Gastroesophageal sphincter (tissue), 4 donors: Measurements from ENCODE around the gene TAC3. TPM values are rescaled to one million over a fixed set of nuclear protein-coding genes. Genes with fewer than 3 reads are reported as not detected.

Experiments used
- ATAC-seq: fragments of 150-250 bp; one replicate; pipeline ENCODE4 v1.9.1; 2016; ENCODE audit warnings: mild to moderate bottlenecking, moderate library complexity
- H3K27ac ChIP-seq, 4 donors: fragments of 200-600 bp; sonication (generic) in 3 of 4; 1 replicate in 3 of 4; 2 replicates in 1 of 4; pipeline ENCODE4 v1.5.1; 2016 to 2019
- H3K27me3 ChIP-seq: fragments of 200-600 bp; sonication (generic); one replicate; pipeline ENCODE4 v1.5.1; 2019
- H3K36me3 ChIP-seq, 2 donors: fragments of 200-600 bp; sonication (generic); one replicate each; pipeline ENCODE4 v1.5.1; 2019; ENCODE audit warnings: control low read depth in 1 of 2
- H3K4me1 ChIP-seq, 3 donors: fragments of 200-600 bp; sonication (generic); 1 replicate in 2 of 3; 2 replicates in 1 of 3; pipeline ENCODE4 v1.5.1; 2016 to 2019; ENCODE audit warnings: control low read depth in 2 of 3
- H3K4me3 ChIP-seq, 2 donors: fragments of 200-600 bp; sonication (generic); one replicate each; pipeline ENCODE4 v1.5.1; 2019; ENCODE audit warnings: mild to moderate bottlenecking in 1 of 2, moderate library complexity in 1 of 2
- H3K9me3 ChIP-seq, 3 donors: fragments of 200-600 bp; sonication (generic); one replicate each; pipeline ENCODE4 v1.5.1; 2017 to 2019; ENCODE audit warnings: control low read depth in 2 of 3
- CTCF ChIP-seq, 4 experiments: fragments of 200-600 bp in 2 of 4; fragments of 450-650 bp in 2 of 4; sonication (generic) in 1 of 4; IDR thresholded peaks; one replicate each; pipeline ENCODE4 v1.5.1; 2017 to 2019; ENCODE audit warnings: antibody characterized with exemption in 4 of 4, mild to moderate bottlenecking in 2 of 4, moderate library complexity in 2 of 4
- EP300 ChIP-seq: sonication (generic); formaldehyde crosslinking; IDR thresholded peaks from one replicate; pipeline ENCODE4 v1.6.1; 2017; ENCODE audit warnings: antibody characterized with exemption, mild to moderate bottlenecking
- POLR2A ChIP-seq, 2 donors: fragments of 450-650 bp; IDR thresholded peaks; one replicate each; pipeline ENCODE4 v1.6.1; 2017; ENCODE audit warnings: antibody characterized with exemption in 2 of 2, mild to moderate bottlenecking in 2 of 2, moderate library complexity in 1 of 2
- POLR2AphosphoS5 ChIP-seq: sonication (generic); formaldehyde crosslinking; IDR thresholded peaks from one replicate; pipeline ENCODE4 v1.6.1; 2017; ENCODE audit warnings: antibody characterized with exemption
- WGBS, 2 donors: methylation state at CpG; one replicate each; pipeline ENCODE4 v1.1.5; 2018; ENCODE audit warnings: low coverage in 1 of 2; 5-methylcytosine and 5-hydroxymethylcytosine counted together
- total RNA-seq, 4 donors: library from RNA; depleted of rRNA; stranded (reverse); fragments of >200 nt; gene quantifications; one replicate each; pipeline ENCODE4 v1.1.0, GENCODE V29; 2016

The TAC3 gene
- total RNA-seq, 4 donors from 2014 or later, result not detected

GRCh38 chr12:57003395-57003794 lies 12.9 kb downstream of the TAC3 start:
- no peak for ATAC-seq
- Histone ChIP-seq H3K4me1 (peaks cover 0 to 49% (median 13%) of the 10 kb centered on the region in 3 donors), H3K27ac (no peak overlapping the region), H3K4me3 (no peak overlapping the region), H3K36me3 (peaks cover 0 to 60% of the 10 kb centered on the region in 2 donors), H3K27me3 (no peaks in the 10 kb centered on the region), H3K9me3 (no peaks in the 10 kb centered on the region)
- no peak for TF ChIP-seq CTCF (IDR thresholded peaks at IDR 0.05)
- no peak for TF ChIP-seq POLR2A (IDR thresholded peaks at IDR 0.05)
- TF ChIP-seq EP300, result no peak
- TF ChIP-seq POLR2AphosphoS5, result no peak
- WGBS, 2 donors, result 93 to 98% methylated on average over 8 to 10 of the region's 13 CpGs

GRCh38 chr12:57001448-57001906 lies 14.9 kb downstream of the TAC3 start:
- Histone ChIP-seq H3K9me3 (no peaks in the 10 kb centered on the region), H3K4me3 (no peak overlapping the region), H3K27me3 (no peaks in the 10 kb centered on the region), H3K36me3 (peaks cover 0 to 79% of the 10 kb centered on the region in 2 donors), H3K4me1 (peaks cover 0 to 41% (median 8%) of the 10 kb centered on the region in 3 donors), H3K27ac (no peak overlapping the region)
- 27 to 47% methylated on average over 3 to 11 of the region's 13 CpGs for WGBS, 2 donors
- ATAC-seq, result peak; percentile 25
- TF ChIP-seq POLR2AphosphoS5 (no peak), EP300 (no peak), CTCF (IDR thresholded peaks at IDR 0.05) (peak in 3 of 4 experiments; percentile 34 to 69 (median 57))

GRCh38 chr12:57000393-57000792 lies 15.9 kb downstream of the TAC3 start:
- no CpG with 5 or more reads among the region's 1 CpG for WGBS, 2 donors
- TF ChIP-seq POLR2AphosphoS5, result no peak
- H3K36me3 ChIP-seq, result peaks cover 0 to 89% of the 10 kb centered on the region in 2 donors
- peaks cover 0 to 34% (median 8%) of the 10 kb centered on the region in 3 donors for H3K4me1 ChIP-seq
- ATAC-seq, result no peak
- no peaks in the 10 kb centered on the region for H3K9me3 ChIP-seq
- no peak overlapping the region for H3K4me3 ChIP-seq
- no peaks in the 10 kb centered on the region for H3K27me3 ChIP-seq
- no peak overlapping the region for H3K27ac ChIP-seq

GRCh38 chr12:56999456-56999855 lies 16.9 kb downstream of the TAC3 start:
- Histone ChIP-seq H3K4me3 (no peak overlapping the region), H3K4me1 (peaks cover 0 to 25% (median 0%) of the 10 kb centered on the region in 3 donors), H3K36me3 (peaks cover 0 to 89% of the 10 kb centered on the region in 2 donors), H3K27ac (no peak overlapping the region), H3K9me3 (no peaks in the 10 kb centered on the region), H3K27me3 (no peaks in the 10 kb centered on the region)
- TF ChIP-seq EP300 (no peak), POLR2AphosphoS5 (no peak), CTCF (IDR thresholded peaks at IDR 0.05) (no peak), POLR2A (IDR thresholded peaks at IDR 0.05) (no peak)
- WGBS, 2 donors, result 62 to 93% methylated on average over 2 to 4 of the region's 4 CpGs
- ATAC-seq, result no peak

- Histone ChIP-seq H3K27ac (no peak overlapping the region), H3K9me3 (no peaks in the 10 kb centered on the region), H3K4me1 (peaks cover 0 to 22% (median 0%) of the 10 kb centered on the region in 3 donors), H3K4me3 (no peak overlapping the region), H3K36me3 (peaks cover 0 to 85% of the 10 kb centered on the region in 2 donors), H3K27me3 (no peaks in the 10 kb centered on the region)
- no peak for ATAC-seq
- TF ChIP-seq POLR2A (IDR thresholded peaks at IDR 0.05), result no peak
- TF ChIP-seq CTCF (IDR thresholded peaks at IDR 0.05), result no peak
- TF ChIP-seq POLR2AphosphoS5, result no peak
- TF ChIP-seq EP300, result no peak
- 67 to 68% methylated on average over 4 of the region's 4 CpGs for WGBS, 2 donors
Measured at GRCh38 chr12:56998981-56999380, 17.3 kb downstream of the TAC3 start.
